HCT116 (cell line): Measurements from ENCODE around the gene KCNMB2. TPM values are rescaled to one million over a fixed set of nuclear protein-coding genes. Genes with fewer than 3 reads are reported as not detected.

Experiments used
- ATAC-seq: fragments of 200-7000 bp; cut with Tn5 transposase; 2 replicates; pipeline ENCODE4 v1.9.1; 2020; ENCODE audit warnings: mild to moderate bottlenecking, moderate library complexity
- BruUV-seq: library from RNA; stranded (reverse); fragments of 400-500 nt; replicated peaks from 2 replicates; lab custom pipeline; 2021; lab: Mats Ljungman, UMichigan
- CTCF ChIA-PET: fragments of 300-600 bp; sonication (Branson Sonifier 250); formaldehyde crosslinking; loops from one replicate; lab custom pipeline; 2021; ENCODE audit warnings: antibody characterized with exemption; lab: Charles Lee
- POLR2A ChIA-PET: fragments of 300-600, 350-600 bp; sonication (Branson Sonifier 250); formaldehyde crosslinking; loops from one replicate; lab custom pipeline; 2021; ENCODE audit warnings: antibody characterized with exemption; lab: Charles Lee
- RAD21 ChIA-PET, 2 experiments: fragments of 300-600 bp; sonication (Branson Sonifier 250); formaldehyde crosslinking; loops; one replicate each; lab custom pipeline; 2023; ENCODE audit warnings: low total read pairs in 2 of 2; ENCODE audit not compliant: uncharacterized antibody in 2 of 2, unreplicated experiment in 2 of 2, low non-redundant PET in 1 of 2; lab: Charles Lee
- DNase-seq: peaks from one replicate; pipeline ENCODE4 v3.0.0-alpha.2; 2010; ENCODE audit warnings: low read depth, low spot score
- H2AFZ ChIP-seq: fragments of 200-600 bp; shearing (Covaris generic), sonication (generic); 2 replicates; pipeline ENCODE4 v1.6.1; 2017; ENCODE audit warnings: low read depth, mixed run types, mixed read lengths, antibody characterized with exemption, low read length; ENCODE audit not compliant: poor library complexity, severe bottlenecking
- H3K27ac ChIP-seq: 2 replicates; pipeline ENCODE4 v1.5.1; 2012; ENCODE audit warnings: low read depth, low read length
- H3K27me3 ChIP-seq: fragments of 200-600 bp; sonication (generic); 2 replicates; pipeline ENCODE4 v1.6.1; 2016; ENCODE audit warnings: mixed run types, low read length, mixed read lengths; ENCODE audit not compliant: insufficient read depth
- H3K36me3 ChIP-seq, 2 experiments: fragments of 200-500 bp in 1 of 2; fragments of 200-600 bp in 1 of 2; sonication (Bioruptor generic) in 1 of 2; sonication (generic) in 1 of 2; 2 replicates each; pipeline versions ENCODE4 v1.5.1 to v1.6.1; 2014 to 2016; ENCODE audit warnings: low read length in 2 of 2, inconsistent platforms in 1 of 2, mixed read lengths in 1 of 2, mixed run types in 1 of 2; ENCODE audit not compliant: insufficient read depth in 2 of 2, control insufficient read depth in 1 of 2
- H3K4me1 ChIP-seq, 2 experiments: fragments of 200-600 bp in 1 of 2; sonication (generic) in 1 of 2; 2 replicates each; pipeline versions ENCODE4 v1.5.1 to v1.6.1; 2012 to 2017; ENCODE audit warnings: low read length in 2 of 2, inconsistent platforms in 1 of 2, mild to moderate bottlenecking in 1 of 2, mixed read lengths in 1 of 2, mixed run types in 1 of 2, moderate library complexity in 1 of 2; ENCODE audit not compliant: insufficient read depth in 2 of 2, control insufficient read depth in 1 of 2
- H3K4me2 ChIP-seq: fragments of 200-600 bp; sonication (generic); 2 replicates; pipeline ENCODE4 v1.6.1; 2017; ENCODE audit warnings: mixed run types, low read length, mixed read lengths
- H3K4me3 ChIP-seq, 2 experiments: fragments of 200-600 bp in 1 of 2; sonication (generic) in 1 of 2; replicated peaks in 1 of 2; 2 replicates each; pipeline ENCODE4 v1.5.1; 2011 to 2016; ENCODE audit warnings: low read length in 2 of 2, control low read depth in 1 of 2, low read depth in 1 of 2, mild to moderate bottlenecking in 1 of 2, mixed read lengths in 1 of 2, mixed run types in 1 of 2
- H3K79me2 ChIP-seq: fragments of 200-600 bp; sonication (generic); 2 replicates; pipeline ENCODE4 v1.6.1; 2017; ENCODE audit warnings: mild to moderate bottlenecking, mixed run types, low read length, moderate library complexity, mixed read lengths; ENCODE audit not compliant: insufficient read depth
- H3K9ac ChIP-seq: fragments of 200-600 bp; sonication (generic); 2 replicates; pipeline ENCODE4 v1.6.1; 2016; ENCODE audit warnings: low read length, mixed read lengths
- H3K9me2 ChIP-seq: fragments of 200-600 bp; sonication (generic), shearing (Covaris generic); 2 replicates; pipeline ENCODE4 v1.6.1; 2017; ENCODE audit warnings: mixed run types, mild to moderate bottlenecking, moderate library complexity; ENCODE audit not compliant: insufficient read depth
- H3K9me3 ChIP-seq, 2 experiments: fragments of 200-500 bp in 1 of 2; fragments of 200-600 bp in 1 of 2; sonication (Bioruptor generic) in 1 of 2; sonication (generic) in 1 of 2; 2 replicates each; pipeline ENCODE4 v1.6.1; 2014 to 2017; ENCODE audit warnings: low read length in 2 of 2, mixed read lengths in 2 of 2, inconsistent platforms in 1 of 2, low read depth in 1 of 2, mild to moderate bottlenecking in 1 of 2, mixed run types in 1 of 2, moderate library complexity in 1 of 2; ENCODE audit not compliant: control insufficient read depth in 1 of 2, insufficient read depth in 1 of 2
- H4K20me1 ChIP-seq: fragments of 200-600 bp; sonication (generic), shearing (Covaris generic); 2 replicates; pipeline ENCODE4 v1.6.1; 2017; ENCODE audit warnings: mixed run types, mild to moderate bottlenecking, moderate library complexity; ENCODE audit not compliant: insufficient read depth
- CTCF ChIP-seq, 3 experiments: fragments of 200-600 bp in 1 of 3; sonication (generic) in 1 of 3; IDR thresholded peaks in 2 of 3; conservative IDR thresholded peaks in 1 of 3; 2 replicates each; pipeline ENCODE4 v1.5.1; 2012 to 2017; ENCODE audit warnings: low read depth in 2 of 3, low read length in 2 of 3, antibody characterized with exemption in 1 of 3, borderline replicate concordance in 1 of 3, control low read depth in 1 of 3, mild to moderate bottlenecking in 1 of 3, mixed read lengths in 1 of 3, mixed run types in 1 of 3, moderate library complexity in 1 of 3; ENCODE audit not compliant: insufficient read depth in 1 of 3
- ELF1 ChIP-seq: IDR thresholded peaks from 2 replicates; pipeline ENCODE4 v1.6.1; 2012; ENCODE audit warnings: low read depth, borderline replicate concordance
- FOSL1 ChIP-seq: IDR thresholded peaks from 2 replicates; pipeline ENCODE4 v1.6.1; 2012; ENCODE audit warnings: low read depth
- SRF ChIP-seq: IDR thresholded peaks from 2 replicates; pipeline ENCODE4 v1.6.1; 2012; ENCODE audit warnings: low read depth
- intact Hi-C: fragments of 100-400 bp; cut with micrococcal nuclease; formaldehyde crosslinking; loops from 2 replicates; pipeline ENCODE4 v1.10.0; 2022
- total RNA-seq: library from RNA; stranded (reverse); gene quantifications from one replicate; pipeline ENCODE4 v1.2.1, GENCODE V29; 2021; ENCODE audit not compliant: unreplicated experiment

Gene KCNMB2
- total RNA-seq, 1 experiment from 2014 or later, result not detected

- Histone ChIP-seq H3K79me2 (no peaks in the 10 kb centered on the region), H2AFZ (no peak overlapping the region), H3K4me3 (no peak overlapping the region), H3K27ac (no peak overlapping the region), H3K9me3 (no peaks in the 10 kb centered on the region), H3K4me2 (no peak overlapping the region), H3K9me2 (no peaks in the 10 kb centered on the region), H3K27me3 (no peaks in the 10 kb centered on the region), H3K4me1 (no peaks in the 10 kb centered on the region), H3K9ac (no peak overlapping the region), H4K20me1 (no peaks in the 10 kb centered on the region), H3K36me3 (no peaks in the 10 kb centered on the region)
- BruUV-seq, result no TSS peak
- ATAC-seq (no peak), DNase-seq (no peak)
- ChIA-PET POLR2A (no interaction called here), CTCF (no interaction called here), RAD21 (no interaction called here)
- intact Hi-C loops, result no loop called here
- no peak for TF ChIP-seq ELF1
- TF ChIP-seq FOSL1, result no peak
These were observed 11.0 kb upstream of the KCNMB2 start for GRCh38 chr3:178525251-178525650.

- H3K4me3 ChIP-seq, result no peak overlapping the region
- DNase-seq (no peak), ATAC-seq (no peak)
- RAD21 ChIA-PET, result no interaction called here
- no peak overlapping the region for H3K4me2 ChIP-seq
- no peaks in the 10 kb centered on the region for H4K20me1 ChIP-seq
- intact Hi-C loops, result no loop called here
- H3K4me1 ChIP-seq, result no peaks in the 10 kb centered on the region
- no peaks in the 10 kb centered on the region for H3K27me3 ChIP-seq
- no peak overlapping the region for H2AFZ ChIP-seq
- TF ChIP-seq SRF (no peak), CTCF (IDR thresholded peaks at IDR 0.05 in 2 of 3, conservative IDR thresholded peaks at IDR 0.05 in 1 of 3; ENCODE audit: borderline replicate concordance in 1 of 3, insufficient read depth in 1 of 3, low read depth in 2 of 3, low read length in 2 of 3) (no peak)
- no peaks in the 10 kb centered on the region for H3K36me3 ChIP-seq
- no TSS peak for BruUV-seq
- CTCF ChIA-PET, result no interaction called here
- no peak overlapping the region for H3K27ac ChIP-seq
- no peaks in the 10 kb centered on the region for H3K79me2 ChIP-seq
- no peak overlapping the region for H3K9ac ChIP-seq
- POLR2A ChIA-PET, result no interaction called here
- no peaks in the 10 kb centered on the region for H3K9me3 ChIP-seq
- no peaks in the 10 kb centered on the region for H3K9me2 ChIP-seq
These were observed 9.9 kb upstream of the KCNMB2 start for GRCh38 chr3:178526291-178526690.
